B cell (primary cell): ENCODE data around the gene ZDHHC7. TPM values are rescaled to one million over a fixed set of nuclear protein-coding genes. Genes with fewer than 3 reads are reported as not detected.

ENCODE experiments used
- ATAC-seq: fragments of 200-7000 bp; cut with Tn5 transposase; one replicate; pipeline ENCODE4 v1.10.0; 2021; ENCODE audit warnings: low read depth, mild to moderate bottlenecking, moderate number of reproducible peaks, moderate library complexity
- CTCF ChIA-PET: fragments of 350-600 bp; sonication (Branson Sonifier 250); formaldehyde crosslinking; loops from one replicate; lab custom pipeline; 2021; ENCODE audit warnings: antibody characterized with exemption, inconsistent platforms; lab: Charles Lee
- POLR2A ChIA-PET: fragments of 350-600 bp; sonication (Branson Sonifier 250); formaldehyde crosslinking; loops from one replicate; lab custom pipeline; 2021; ENCODE audit warnings: antibody characterized with exemption; lab: Charles Lee
- DNase-seq: peaks from one replicate; pipeline ENCODE4 v3.0.0; 2013
- H2AFZ ChIP-seq: 2 replicates; pipeline ENCODE4 v1.6.1; 2012; ENCODE audit warnings: mild to moderate bottlenecking, low read depth, low read length; ENCODE audit not compliant: insufficient read depth, poor library complexity, severe bottlenecking
- H3K27ac ChIP-seq, 2 donors: 1 replicate in 1 of 2; 2 replicates in 1 of 2; pipeline ENCODE4 v1.5.1; 2012 to 2013; ENCODE audit warnings: low read length in 2 of 2, mild to moderate bottlenecking in 2 of 2, moderate library complexity in 1 of 2
- H3K27me3 ChIP-seq, 4 experiments: fragments of 200-600 bp in 1 of 4; sonication (generic) in 1 of 4; replicated peaks in 1 of 4; 1 replicate in 2 of 4; 2 replicates in 2 of 4; pipeline versions ENCODE4 v1.6.1 to v1.7.0; 2013 to 2016; ENCODE audit warnings: low read length in 3 of 4, mild to moderate bottlenecking in 2 of 4, mixed read lengths in 1 of 4, moderate library complexity in 1 of 4; ENCODE audit not compliant: insufficient read depth in 4 of 4, control insufficient read depth in 3 of 4; ENCODE audit errors: control extremely low read depth in 1 of 4
- H3K36me3 ChIP-seq, 2 experiments: replicated peaks in 1 of 2; 1 replicate in 1 of 2; 2 replicates in 1 of 2; pipeline versions ENCODE4 v1.6.1 to v1.7.1; 2013; ENCODE audit warnings: low read length in 1 of 2; ENCODE audit not compliant: insufficient read depth in 2 of 2, control insufficient read depth in 1 of 2; ENCODE audit errors: control extremely low read depth in 1 of 2, extremely low read depth in 1 of 2
- H3K4me1 ChIP-seq, 2 donors: fragments of 200-600 bp in 1 of 2; sonication (generic) in 1 of 2; 1 replicate in 1 of 2; 2 replicates in 1 of 2; pipeline versions ENCODE4 v1.5.1 to v1.6.1; 2013 to 2017; ENCODE audit warnings: low read length in 2 of 2; ENCODE audit not compliant: control insufficient read depth in 2 of 2, insufficient read depth in 2 of 2
- H3K4me2 ChIP-seq: replicated peaks from 2 replicates; pipeline ENCODE3; 2012; ENCODE audit warnings: mild to moderate bottlenecking, low read depth, low read length; ENCODE audit not compliant: poor library complexity, severe bottlenecking
- H3K4me3 ChIP-seq, 5 experiments: fragments of 200-600 bp in 1 of 5; sonication (generic) in 1 of 5; 1 replicate in 3 of 5; 2 replicates in 2 of 5; pipeline versions ENCODE4 v1.5.1 to v1.7.0; 2011 to 2016; ENCODE audit warnings: low read length in 4 of 5, mild to moderate bottlenecking in 4 of 5, low read depth in 2 of 5, control low read depth in 1 of 5, moderate library complexity in 1 of 5; ENCODE audit not compliant: insufficient read depth in 1 of 5; ENCODE audit errors: control extremely low read depth in 1 of 5, extremely low read depth in 1 of 5
- H3K79me2 ChIP-seq: fragments of 200-600 bp; sonication (generic); one replicate; pipeline ENCODE4 v1.6.0; 2016; ENCODE audit warnings: low read length; ENCODE audit not compliant: control insufficient read depth, insufficient read depth
- H3K9ac ChIP-seq: fragments of 200-600 bp; sonication (generic); 2 replicates; pipeline ENCODE4 v1.6.1; 2017; ENCODE audit warnings: mild to moderate bottlenecking, low read length, moderate library complexity
- H3K9me3 ChIP-seq, 3 donors: one replicate each; pipeline versions ENCODE4 v1.6.1 to v1.7.1; 2013; ENCODE audit warnings: low read length in 2 of 3; ENCODE audit not compliant: control insufficient read depth in 2 of 3, insufficient read depth in 1 of 3; ENCODE audit errors: control extremely low read depth in 1 of 3
- H4K20me1 ChIP-seq: 2 replicates; pipeline ENCODE4 v1.6.0; 2012; ENCODE audit warnings: mild to moderate bottlenecking, low read length; ENCODE audit not compliant: insufficient read depth, control insufficient read depth, poor library complexity, severe bottlenecking
- H3K27ac Mint-ChIP-seq: one replicate; pipeline ENCODE4 v1.8.0; 2021; ENCODE audit warnings: mixed read lengths
- H3K27me3 Mint-ChIP-seq: one replicate; pipeline ENCODE4 v1.8.0; 2021; ENCODE audit warnings: mixed read lengths
- H3K4me1 Mint-ChIP-seq: one replicate; pipeline ENCODE4 v1.8.0; 2021; ENCODE audit warnings: mixed read lengths
- H3K4me3 Mint-ChIP-seq: one replicate; pipeline ENCODE4 v1.8.0; 2021; ENCODE audit warnings: mixed read lengths
- H3K9me3 Mint-ChIP-seq: one replicate; pipeline ENCODE4 v1.8.0; 2022; ENCODE audit warnings: mixed read lengths; ENCODE audit not compliant: insufficient read depth
- CTCF ChIP-seq: fragments of 200-600 bp; IDR thresholded peaks from one replicate; pipeline ENCODE4 v1.8.0; 2022; ENCODE audit warnings: antibody characterized with exemption, mild to moderate bottlenecking
- EZH2 ChIP-seq: IDR thresholded peaks from 2 replicates; pipeline ENCODE4 v1.6.1; 2012; ENCODE audit warnings: borderline replicate concordance, low read depth, mild to moderate bottlenecking, moderate library complexity, low read length; ENCODE audit not compliant: insufficient read depth, poor library complexity, severe bottlenecking
- WGBS: methylation state at CpG from one replicate; pipeline ENCODE4 v1.1.5; 2013; ENCODE audit warnings: missing lambda C conversion rate; ENCODE audit not compliant: insufficient coverage; 5-methylcytosine and 5-hydroxymethylcytosine counted together
- intact Hi-C: fragments of 100-400 bp; cut with micrococcal nuclease; formaldehyde crosslinking; loops from one replicate; pipeline ENCODE4 v1.10.0; 2022
- polyA plus RNA-seq: library from polyadenylated mRNA; depleted of rRNA; stranded (reverse); fragments of >200 nt; gene quantifications from 2 replicates; pipeline ENCODE4 v1.2.3, GENCODE V29; 2012
- total RNA-seq, 2 donors: library from RNA; stranded (reverse); fragments of 120-200 nt in 1 of 2; gene quantifications; 1 replicate in 1 of 2; 2 replicates in 1 of 2; pipeline versions ENCODE4 v1.2.3 to v1.2.4, GENCODE V29; 2013 to 2022

ZDHHC7 gene
- total and polyA plus RNA-seq, 2 donors (not counting 1 experiment from before 2014, with no cell fraction given), result 25.2 to 36.1 TPM

- H3K4me3 Mint-ChIP-seq, result no peak overlapping the region
- H3K27me3 Mint-ChIP-seq, result peaks cover 8% of the 10 kb centered on the region
- ChIA-PET CTCF (interaction anchor here (0.9 to 6.4 kb wide), 19 partner anchors 8 to 390 kb away, joined by 3 to 138 read pairs (median 5); partner anchors contain the start of gene ZDHHC7), POLR2A (no interaction called here)
- 29% methylated on average over 2 of the region's 9 CpGs for WGBS
- no peak overlapping the region for H3K27ac Mint-ChIP-seq
- H2AFZ ChIP-seq, result no peak overlapping the region
- no peak overlapping the region for H3K4me2 ChIP-seq
- H3K27me3 ChIP-seq, result peaks cover 0 to 12% (median 1%) of the 10 kb centered on the region in 4 experiments
- H3K27ac ChIP-seq, result no peak overlapping the region
- no peaks in the 10 kb centered on the region for H4K20me1 ChIP-seq
- intact Hi-C loops, result loop anchor here (2.0 kb wide), 1 partner anchor 330 kb away; no protein-coding TSS in a partner anchor
- TF ChIP-seq EZH2 (no peak), CTCF (no peak)
- H3K4me1 ChIP-seq, result peaks cover 0 to 6% of the 10 kb centered on the region in 2 donors
- DNase-seq, result no peak
- H3K9ac ChIP-seq, result no peak overlapping the region
- H3K79me2 ChIP-seq, result no peaks in the 10 kb centered on the region
- no peak for ATAC-seq
- H3K9me3 ChIP-seq, result peaks cover 0 to 11% (median 0%) of the 10 kb centered on the region in 3 donors
- H3K4me1 Mint-ChIP-seq, result peaks cover under 1% of the 10 kb centered on the region
- H3K9me3 Mint-ChIP-seq, result no peaks in the 10 kb centered on the region
- no peak overlapping the region for H3K4me3 ChIP-seq
- H3K36me3 ChIP-seq, result no peaks in the 10 kb centered on the region
Observed at GRCh38 chr16:84953190-84953746, 58.1 kb downstream of the ZDHHC7 start.
